Endothelial cell (in vitro differentiated cells): ENCODE data around the gene GRIN2B. TPM values are rescaled to one million over a fixed set of nuclear protein-coding genes. Genes with fewer than 3 reads are reported as not detected.

Experiments
- DNase-seq: peaks from one replicate; pipeline ENCODE4 v3.0.0; 2021; ENCODE audit warnings: low spot score
- H3K27ac Mint-ChIP-seq: one replicate; pipeline ENCODE4 v1.8.0; 2021; ENCODE audit warnings: mixed read lengths, inconsistent platforms; ENCODE audit not compliant: unreplicated experiment
- H3K27me3 Mint-ChIP-seq: one replicate; pipeline ENCODE4 v1.8.0; 2021; ENCODE audit warnings: mild to moderate bottlenecking, moderate library complexity, mixed read lengths, inconsistent platforms; ENCODE audit not compliant: unreplicated experiment
- H3K36me3 Mint-ChIP-seq: one replicate; pipeline ENCODE4 v1.8.0; 2021; ENCODE audit warnings: mild to moderate bottlenecking, low read depth, mixed read lengths, inconsistent platforms; ENCODE audit not compliant: unreplicated experiment
- H3K4me1 Mint-ChIP-seq: one replicate; pipeline ENCODE4 v1.8.0; 2021; ENCODE audit warnings: mild to moderate bottlenecking, mixed read lengths, inconsistent platforms; ENCODE audit not compliant: unreplicated experiment
- H3K4me3 Mint-ChIP-seq: one replicate; pipeline ENCODE4 v1.8.0; 2021; ENCODE audit warnings: mild to moderate bottlenecking, mixed read lengths, inconsistent platforms; ENCODE audit not compliant: unreplicated experiment
- H3K9me3 Mint-ChIP-seq: one replicate; pipeline ENCODE4 v1.8.0; 2021; ENCODE audit warnings: mixed read lengths, inconsistent platforms; ENCODE audit not compliant: unreplicated experiment
- CTCF ChIP-seq: fragments of 200-600 bp; sonication (generic); IDR thresholded peaks from one replicate; pipeline ENCODE4 v1.5.0; 2021; ENCODE audit warnings: antibody characterized with exemption; ENCODE audit not compliant: unreplicated experiment
- total RNA-seq: library from RNA; stranded (reverse); fragmentation: NEBNext Ultra II Directional; extraction: Animal tissue kit (Norgen Biotek cat#: 25700); gene quantifications from one replicate; pipeline ENCODE4 v1.2.1, GENCODE V29; 2021; ENCODE audit not compliant: unreplicated experiment

The GRIN2B gene
- total RNA-seq, 1 donor from 2014 or later, result 2.4 TPM

DNA sequence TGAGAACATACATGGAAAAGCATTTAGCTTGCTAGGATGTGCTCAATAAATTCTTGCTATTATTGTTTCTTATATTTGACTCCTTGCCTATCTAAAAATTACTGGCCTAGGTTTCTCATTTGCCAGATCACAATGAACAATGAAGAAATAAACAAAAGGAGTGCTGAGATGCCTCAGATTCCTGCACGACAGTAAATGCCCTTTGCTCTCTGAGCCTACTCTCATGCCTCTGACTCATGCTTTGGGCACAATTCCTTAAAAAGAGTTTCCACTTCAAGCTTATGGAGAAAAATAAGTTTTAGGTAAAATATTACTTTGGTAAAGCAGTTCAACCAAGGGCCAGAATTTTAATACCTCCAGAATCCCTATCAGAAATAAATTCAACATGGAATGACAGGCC lies 30.9 kb downstream of the GRIN2B start:
- Mint-ChIP-seq H3K4me3 (no peak overlapping the region), H3K36me3 (no peaks in the 10 kb centered on the region), H3K4me1 (peaks cover 11% of the 10 kb centered on the region), H3K27me3 (peaks cover 2% of the 10 kb centered on the region), H3K27ac (no peak overlapping the region), H3K9me3 (no peaks in the 10 kb centered on the region)
- no peak for TF ChIP-seq CTCF
- DNase-seq, result no peak

DNA sequence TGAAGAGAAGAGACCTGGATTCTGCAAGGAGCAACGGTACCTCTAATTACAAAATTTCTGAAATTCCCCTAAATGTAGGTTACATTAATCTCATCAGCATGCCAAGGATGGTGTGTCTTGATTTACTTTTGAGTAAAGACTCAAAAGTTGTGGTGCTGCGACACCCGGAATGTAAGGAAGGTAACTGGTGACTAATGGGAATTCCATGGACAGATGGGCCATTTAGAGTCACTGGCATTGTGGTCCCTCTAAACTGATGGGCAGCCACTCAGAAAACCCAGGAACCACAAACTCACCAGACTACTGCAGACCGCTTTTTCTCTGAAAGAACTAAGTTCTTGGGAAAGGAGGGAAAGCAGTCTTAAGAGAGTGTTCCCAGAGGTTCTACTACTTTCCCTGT lies 32.8 kb downstream of the GRIN2B start:
- peaks cover under 1% of the 10 kb centered on the region for H3K27me3 Mint-ChIP-seq
- no peak overlapping the region for H3K4me3 Mint-ChIP-seq
- H3K36me3 Mint-ChIP-seq, result no peaks in the 10 kb centered on the region
- DNase-seq, result no peak
- no peaks in the 10 kb centered on the region for H3K9me3 Mint-ChIP-seq
- peaks cover 11% of the 10 kb centered on the region for H3K4me1 Mint-ChIP-seq
- H3K27ac Mint-ChIP-seq, result no peak overlapping the region
- TF ChIP-seq CTCF, result no peak

DNA sequence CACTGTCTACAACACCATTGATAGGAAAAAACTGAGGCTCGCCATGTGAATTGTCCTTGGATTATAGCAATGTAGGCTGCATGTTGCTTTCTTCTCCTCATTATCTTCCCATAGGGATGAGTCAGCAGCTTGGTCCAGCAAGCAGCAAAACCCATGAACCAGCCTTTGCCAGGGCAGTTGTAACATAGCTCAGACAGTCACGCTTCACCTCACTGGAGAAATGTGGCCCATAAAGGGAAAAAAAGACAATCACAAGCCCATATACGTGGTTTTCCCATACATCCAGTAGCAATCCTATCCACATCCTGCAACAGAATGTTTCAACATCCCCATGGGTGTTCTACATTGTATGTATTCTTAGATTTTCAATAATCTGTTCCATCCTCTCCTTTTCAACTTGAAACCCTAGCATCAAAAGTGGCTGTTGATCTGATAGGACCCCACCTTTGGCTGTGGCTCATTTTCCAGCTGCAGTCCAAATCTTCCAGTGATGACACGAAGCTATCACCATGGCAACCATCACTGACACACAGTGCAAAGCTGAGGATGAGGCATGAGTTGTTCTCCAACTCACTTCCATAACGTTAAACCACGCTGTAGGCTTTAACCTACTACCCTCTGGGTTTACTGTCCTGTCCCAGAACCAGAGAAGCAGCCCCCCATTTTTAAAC lies 34.0 kb downstream of the GRIN2B start:
- Mint-ChIP-seq H3K27me3 (no peaks in the 10 kb centered on the region), H3K36me3 (no peaks in the 10 kb centered on the region), H3K4me3 (no peak overlapping the region), H3K27ac (no peak overlapping the region), H3K4me1 (peaks cover 10% of the 10 kb centered on the region), H3K9me3 (no peaks in the 10 kb centered on the region)
- no peak for TF ChIP-seq CTCF
- DNase-seq, result no peak

GRCh38 chr12:13945641-13946040 lies 35.8 kb downstream of the GRIN2B start:
- no peak for DNase-seq
- Mint-ChIP-seq H3K36me3 (no peaks in the 10 kb centered on the region), H3K9me3 (no peaks in the 10 kb centered on the region), H3K27ac (no peak overlapping the region), H3K27me3 (no peaks in the 10 kb centered on the region), H3K4me3 (no peak overlapping the region), H3K4me1 (peaks cover 7% of the 10 kb centered on the region)
- no peak for TF ChIP-seq CTCF

GRCh38 chr12:13945236-13945635 lies 36.2 kb downstream of the GRIN2B start:
- peaks cover 7% of the 10 kb centered on the region for H3K4me1 Mint-ChIP-seq
- H3K4me3 Mint-ChIP-seq, result no peak overlapping the region
- H3K9me3 Mint-ChIP-seq, result no peaks in the 10 kb centered on the region
- TF ChIP-seq CTCF, result no peak
- no peak for DNase-seq
- no peaks in the 10 kb centered on the region for H3K27me3 Mint-ChIP-seq
- no peak overlapping the region for H3K27ac Mint-ChIP-seq
- no peaks in the 10 kb centered on the region for H3K36me3 Mint-ChIP-seq
